Loucy (cell line): ENCODE results near the gene RPL11.

Experiments
- EZH2phosphoT487 ChIP-seq: fragments of 200-600 bp; IDR thresholded peaks from 2 replicates; pipeline ENCODE4 v1.6.1; 2018; ENCODE audit warnings: antibody characterized with exemption, mild to moderate bottlenecking, moderate library complexity, borderline replicate concordance
- TF ChIP-seq, protein P1 (sequence below): fragments of 200-600 bp; sonication (generic); conservative IDR thresholded peaks from 2 replicates; pipeline ENCODE4 v1.5.1; 2014; ENCODE audit warnings: mild to moderate bottlenecking, antibody characterized with exemption, low read length

- TF ChIP-seq, protein P1, sequence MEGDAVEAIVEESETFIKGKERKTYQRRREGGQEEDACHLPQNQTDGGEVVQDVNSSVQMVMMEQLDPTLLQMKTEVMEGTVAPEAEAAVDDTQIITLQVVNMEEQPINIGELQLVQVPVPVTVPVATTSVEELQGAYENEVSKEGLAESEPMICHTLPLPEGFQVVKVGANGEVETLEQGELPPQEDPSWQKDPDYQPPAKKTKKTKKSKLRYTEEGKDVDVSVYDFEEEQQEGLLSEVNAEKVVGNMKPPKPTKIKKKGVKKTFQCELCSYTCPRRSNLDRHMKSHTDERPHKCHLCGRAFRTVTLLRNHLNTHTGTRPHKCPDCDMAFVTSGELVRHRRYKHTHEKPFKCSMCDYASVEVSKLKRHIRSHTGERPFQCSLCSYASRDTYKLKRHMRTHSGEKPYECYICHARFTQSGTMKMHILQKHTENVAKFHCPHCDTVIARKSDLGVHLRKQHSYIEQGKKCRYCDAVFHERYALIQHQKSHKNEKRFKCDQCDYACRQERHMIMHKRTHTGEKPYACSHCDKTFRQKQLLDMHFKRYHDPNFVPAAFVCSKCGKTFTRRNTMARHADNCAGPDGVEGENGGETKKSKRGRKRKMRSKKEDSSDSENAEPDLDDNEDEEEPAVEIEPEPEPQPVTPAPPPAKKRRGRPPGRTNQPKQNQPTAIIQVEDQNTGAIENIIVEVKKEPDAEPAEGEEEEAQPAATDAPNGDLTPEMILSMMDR, result no peak
- no peak for TF ChIP-seq EZH2phosphoT487
Observed at GRCh38 chr1:23670709-23671108, 20.9 kb upstream of the RPL11 start.
